COLO829 (cell line): ENCODE data around the gene CAMK2N2.
"Not testable (repeated sequence)": the region's sequence is repeated elsewhere in the genome, so short reads cannot be mapped to it uniquely, and the experiment has no call there.

ENCODE experiments used
- DNase-seq: peaks from one replicate; pipeline ENCODE4 v3.0.0; 2012; ENCODE audit warnings: low spot score

The CAMK2N2 gene

DNA sequence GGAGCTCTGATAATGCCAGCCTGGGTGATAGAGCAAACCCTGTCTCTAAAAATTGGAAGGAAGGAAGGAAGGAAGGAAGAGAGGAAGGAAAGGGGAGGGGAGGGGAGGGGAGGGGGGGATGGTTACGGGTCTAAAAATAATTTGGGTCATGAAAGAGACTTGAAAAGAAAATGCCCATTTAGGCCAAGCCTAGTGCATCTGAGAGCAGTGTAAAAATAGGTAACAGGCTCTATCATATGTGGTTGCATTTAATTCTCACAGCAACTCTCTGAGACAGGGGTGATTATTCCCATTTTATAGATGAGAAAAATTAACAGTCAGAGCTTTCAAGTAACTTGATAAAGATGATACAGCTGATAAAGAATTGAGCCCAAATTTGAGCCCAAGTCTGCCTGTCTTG lies 10.9 kb upstream of the CAMK2N2 start:
- DNase-seq: no peak

DNA sequence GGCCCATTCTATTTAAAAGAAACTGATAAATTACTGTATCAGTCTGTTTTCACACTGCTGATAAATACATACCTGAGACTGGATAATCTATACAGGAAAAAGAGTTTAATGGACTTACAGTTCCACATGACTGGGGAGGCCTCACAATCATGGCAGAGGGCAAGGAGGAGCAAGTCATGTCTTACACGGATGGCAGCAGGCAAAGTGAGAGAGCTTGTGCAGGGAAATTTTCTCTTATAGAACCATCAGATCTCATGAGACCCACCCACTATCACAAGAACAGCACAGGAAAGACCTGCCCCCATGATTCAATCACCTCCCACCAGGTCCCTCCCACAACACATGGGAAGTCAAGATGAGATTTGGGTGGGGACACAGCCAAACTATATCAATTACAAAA lies 5.9 kb upstream of the CAMK2N2 start:
- not testable (repeated sequence) for DNase-seq

DNA sequence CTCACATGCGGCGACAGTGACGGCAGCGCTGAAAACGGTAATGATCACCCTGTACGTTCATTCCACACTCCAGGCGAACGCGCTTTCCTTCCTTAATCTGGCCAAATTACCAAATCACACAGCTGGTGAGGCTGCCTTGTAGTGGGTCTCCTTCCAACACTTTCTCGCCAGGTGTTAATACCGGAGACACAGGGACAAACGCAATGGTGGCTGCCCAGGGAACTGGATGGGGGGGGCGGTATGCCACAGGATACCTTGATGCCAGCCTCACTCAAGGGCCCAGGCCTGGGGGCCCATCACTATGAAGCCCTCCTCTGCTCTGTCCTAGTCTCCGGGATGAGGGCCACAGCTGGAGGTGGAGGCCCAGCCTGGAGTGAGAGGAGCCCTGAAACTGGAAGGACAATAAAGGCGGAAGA lies 1.4 kb upstream of the CAMK2N2 start:
- DNase-seq: no peak

DNA sequence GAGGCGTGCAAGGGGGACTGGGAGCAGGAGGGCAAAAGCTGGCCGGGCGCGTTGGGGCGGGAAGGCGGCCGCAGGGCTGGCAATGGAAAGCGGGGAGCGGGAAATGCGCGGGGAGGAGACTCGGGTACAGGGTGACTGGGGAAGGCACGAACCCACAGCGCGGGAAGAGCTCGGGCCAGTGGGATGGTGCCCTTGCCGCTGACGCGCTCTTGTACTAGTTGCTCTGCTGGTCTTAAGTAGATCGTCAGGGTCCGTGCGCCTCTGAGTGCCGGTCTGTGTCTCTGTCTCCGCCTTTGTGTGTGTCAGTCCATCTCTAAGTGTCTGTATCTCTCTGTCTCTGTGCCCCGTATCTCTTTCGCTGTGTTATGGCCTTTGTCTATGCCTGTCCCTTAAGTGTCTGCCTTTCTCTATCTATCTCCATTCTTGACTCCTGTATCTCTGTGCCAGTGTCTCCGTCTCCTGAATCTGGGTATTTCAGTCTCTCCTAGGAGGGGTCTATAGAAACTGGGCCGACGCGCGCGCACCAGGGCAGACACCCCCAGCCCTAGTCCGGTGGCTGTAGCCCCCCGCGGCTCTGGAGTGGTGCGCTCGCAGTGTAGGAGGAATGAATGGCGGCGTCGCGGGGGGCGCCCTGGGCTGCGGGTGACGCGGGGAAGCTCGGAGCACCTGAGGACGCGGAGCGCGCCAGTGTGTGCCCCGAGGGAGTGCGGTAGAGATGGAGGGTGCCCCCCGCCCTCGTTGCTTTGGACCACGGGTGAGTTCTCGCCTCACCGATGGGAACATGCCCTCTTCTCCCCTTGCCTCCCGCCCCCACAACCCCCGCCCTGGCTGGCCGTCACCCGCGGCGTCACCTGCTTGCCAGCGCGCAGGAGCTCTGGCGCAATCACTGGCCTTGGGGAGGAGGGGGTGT lies 756 bp upstream of the CAMK2N2 start:
- no peak for DNase-seq

DNA sequence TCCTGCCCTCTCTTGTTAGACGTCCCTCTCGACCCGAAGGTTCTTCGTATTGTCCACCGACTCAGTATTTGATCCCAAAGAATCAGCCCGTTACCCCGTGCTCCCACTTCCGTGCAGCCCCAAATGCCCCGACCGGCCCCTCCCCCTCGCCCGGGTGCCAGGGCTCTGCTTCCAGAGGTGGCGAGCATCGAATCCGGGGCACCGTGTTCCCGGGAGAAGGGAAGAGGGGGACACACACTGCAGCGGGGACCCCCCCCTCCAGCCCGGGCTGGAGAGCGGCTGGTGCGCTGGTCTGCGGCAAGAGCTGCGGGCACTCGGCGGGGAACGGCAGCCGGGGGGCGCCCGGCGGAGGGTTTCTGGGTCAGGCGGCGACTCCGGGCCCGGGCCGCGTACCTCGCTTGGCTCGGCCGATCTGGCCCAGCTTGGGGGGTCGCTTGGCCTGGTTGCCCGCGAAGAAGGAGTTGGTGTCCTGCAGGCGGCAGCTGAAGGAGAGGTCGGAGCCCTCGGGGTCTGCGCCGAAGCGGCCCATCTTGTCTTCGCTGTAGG lies 556 bp downstream of the CAMK2N2 start:
- DNase-seq: no peak

DNA sequence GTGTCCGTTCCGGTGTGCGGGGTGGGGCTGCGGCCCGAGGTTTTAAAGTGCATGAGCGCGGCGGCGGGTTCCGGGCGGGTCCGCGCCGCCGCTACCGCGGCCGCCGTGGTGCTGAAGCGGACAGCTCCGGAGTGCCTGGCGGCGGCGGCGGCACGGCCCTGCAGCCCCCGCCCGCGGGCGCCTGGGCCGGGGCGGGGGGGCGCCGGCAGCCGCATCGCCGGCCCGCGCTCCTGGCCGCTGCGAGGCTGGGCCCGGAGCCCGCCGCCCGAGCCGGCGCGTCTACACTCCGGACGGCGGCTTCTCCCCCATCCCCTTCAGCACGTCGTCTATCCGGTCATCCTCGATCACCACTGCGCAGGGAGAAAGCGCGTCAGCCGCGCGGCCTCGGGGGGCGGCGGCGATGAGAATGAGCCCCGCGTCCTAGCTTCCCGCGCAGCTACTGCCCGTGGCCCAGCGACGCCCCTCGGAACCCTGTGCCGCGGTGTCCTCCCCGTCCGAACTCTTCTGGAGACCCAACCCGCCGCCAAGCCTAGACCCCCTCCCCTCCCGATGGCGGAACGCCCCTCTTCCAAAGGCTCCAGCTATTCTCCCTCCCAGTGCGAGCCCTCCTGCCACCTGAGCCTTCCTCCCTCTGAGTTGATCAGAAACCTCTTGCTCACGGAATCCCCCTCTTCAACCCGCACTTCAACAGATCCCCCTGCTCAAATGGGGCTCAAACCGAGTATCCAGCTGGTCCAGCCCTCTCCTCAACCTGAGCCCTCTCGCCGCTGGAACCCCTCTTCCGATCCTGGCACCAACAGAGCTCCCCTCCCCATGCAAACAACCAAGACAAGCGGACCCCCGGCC lies 1.3 kb downstream of the CAMK2N2 start:
- peak; percentile 43 for DNase-seq

DNA sequence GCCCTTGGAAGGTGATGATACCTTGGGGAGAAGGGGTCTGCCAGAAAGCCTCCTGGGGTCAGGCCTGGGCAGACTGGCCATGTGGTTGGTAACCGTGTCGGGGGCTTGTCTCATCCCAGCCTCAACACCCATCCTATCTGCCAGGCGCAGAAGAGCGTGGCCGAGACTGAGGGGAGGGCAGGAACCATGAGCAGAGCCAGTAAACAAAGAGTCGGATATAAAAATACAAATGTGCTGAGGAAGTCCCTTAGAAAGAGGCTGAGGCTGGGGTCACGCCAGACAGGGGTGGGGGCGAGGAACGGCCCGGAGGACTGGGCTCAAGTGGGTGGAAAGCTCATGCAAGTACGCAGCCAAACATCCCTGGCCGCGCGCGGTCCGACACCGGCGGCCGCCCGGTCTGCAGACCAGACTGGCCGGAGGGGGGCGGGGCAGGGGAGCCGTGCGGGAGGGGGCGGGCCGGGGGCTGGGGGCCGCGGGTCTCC lies 1.9 kb downstream of the CAMK2N2 start:
- DNase-seq: no peak

DNA sequence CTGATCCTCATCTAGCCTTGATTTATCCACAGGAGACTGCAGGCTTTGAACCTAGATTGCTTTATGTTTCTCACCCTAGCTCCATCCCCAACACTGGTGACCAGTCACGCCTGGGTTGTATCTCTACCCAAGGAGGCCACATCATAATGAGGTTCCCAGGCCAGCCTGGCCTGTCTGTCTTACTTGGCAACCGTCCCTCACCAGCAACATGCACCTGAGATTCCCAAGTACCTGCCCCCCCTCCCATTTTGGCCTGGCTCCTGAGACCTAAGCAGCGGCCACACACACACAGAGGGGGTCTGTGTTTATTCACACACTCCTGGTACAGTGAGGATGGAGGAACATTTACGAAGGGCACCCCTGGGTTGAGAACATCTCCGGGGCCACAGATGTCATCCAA lies 2.4 kb downstream of the CAMK2N2 start:
- no peak for DNase-seq

DNA sequence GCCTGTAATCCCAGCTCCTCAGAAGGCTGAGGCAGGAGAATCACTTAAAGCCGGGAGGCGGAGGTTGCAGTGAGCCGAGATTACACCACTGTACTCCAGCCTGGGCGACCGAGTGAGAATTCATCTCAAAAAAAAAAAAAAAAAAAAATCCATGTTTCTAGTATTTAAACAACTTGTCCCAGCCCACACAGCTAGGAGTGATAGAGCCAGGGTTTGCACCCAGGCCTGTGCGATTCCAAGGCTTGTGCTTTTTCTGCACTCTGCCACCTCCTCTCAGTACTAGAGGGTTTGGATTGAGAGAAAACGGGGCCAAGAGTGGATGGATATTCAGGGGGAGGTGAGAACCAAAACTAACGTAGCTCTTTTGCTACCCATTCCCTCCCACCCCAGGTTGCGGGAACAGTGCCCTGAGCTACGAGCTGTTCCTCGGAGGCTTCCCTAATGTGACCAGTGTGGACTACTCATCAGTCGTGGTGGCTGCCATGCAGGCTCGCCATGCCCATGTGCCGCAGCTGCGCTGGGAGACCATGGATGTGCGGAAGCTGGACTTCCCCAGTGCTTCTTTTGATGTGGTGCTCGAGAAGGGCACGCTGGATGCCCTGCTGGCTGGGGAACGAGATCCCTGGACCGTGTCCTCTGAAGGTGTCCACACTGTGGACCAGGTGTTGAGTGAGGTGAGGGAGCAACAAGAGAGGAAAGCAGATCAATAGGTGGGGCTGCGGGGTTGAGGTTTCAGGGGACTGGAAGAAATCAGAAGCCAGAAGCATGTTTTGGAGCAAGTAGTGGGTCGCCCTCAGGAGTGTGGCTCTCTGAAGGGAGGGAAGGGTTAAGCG lies 4.1 kb downstream of the CAMK2N2 start:
- DNase-seq: no peak

DNA sequence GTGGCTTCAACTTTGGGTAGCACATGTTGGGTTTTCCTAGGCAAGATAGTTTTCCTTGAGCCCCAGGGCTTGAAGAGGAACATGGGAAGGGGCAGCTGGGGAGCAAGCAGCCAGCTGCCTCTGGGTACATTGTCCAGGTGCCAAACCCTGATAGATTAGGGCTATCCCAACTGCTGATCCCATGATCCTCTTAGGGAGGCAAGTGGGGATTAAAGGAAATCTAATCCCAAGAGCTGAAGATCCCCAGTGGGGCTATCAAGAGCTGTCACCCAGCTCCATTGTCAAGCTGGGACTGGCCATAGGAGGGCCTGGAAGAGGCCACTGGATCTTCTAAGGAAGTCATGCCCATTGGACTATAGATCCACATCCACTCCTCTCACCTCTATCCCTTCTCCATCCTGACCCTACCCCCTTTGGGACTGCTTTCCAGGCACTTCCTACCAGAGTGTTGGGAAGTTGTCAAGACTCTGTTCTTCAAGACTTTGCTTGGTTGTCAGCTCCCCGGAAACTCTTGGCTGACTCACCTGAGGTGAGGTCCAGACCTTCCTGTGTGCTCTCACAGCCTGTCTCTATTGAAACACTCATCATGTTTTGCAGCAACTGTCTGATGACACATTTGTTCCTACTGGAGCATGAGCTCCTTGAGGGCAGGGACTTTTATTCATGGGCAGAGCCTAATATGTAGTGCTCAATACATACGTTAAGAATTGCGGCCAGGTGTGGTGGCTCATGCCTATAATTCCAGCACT lies 5.9 kb downstream of the CAMK2N2 start:
- no peak for DNase-seq

DNA sequence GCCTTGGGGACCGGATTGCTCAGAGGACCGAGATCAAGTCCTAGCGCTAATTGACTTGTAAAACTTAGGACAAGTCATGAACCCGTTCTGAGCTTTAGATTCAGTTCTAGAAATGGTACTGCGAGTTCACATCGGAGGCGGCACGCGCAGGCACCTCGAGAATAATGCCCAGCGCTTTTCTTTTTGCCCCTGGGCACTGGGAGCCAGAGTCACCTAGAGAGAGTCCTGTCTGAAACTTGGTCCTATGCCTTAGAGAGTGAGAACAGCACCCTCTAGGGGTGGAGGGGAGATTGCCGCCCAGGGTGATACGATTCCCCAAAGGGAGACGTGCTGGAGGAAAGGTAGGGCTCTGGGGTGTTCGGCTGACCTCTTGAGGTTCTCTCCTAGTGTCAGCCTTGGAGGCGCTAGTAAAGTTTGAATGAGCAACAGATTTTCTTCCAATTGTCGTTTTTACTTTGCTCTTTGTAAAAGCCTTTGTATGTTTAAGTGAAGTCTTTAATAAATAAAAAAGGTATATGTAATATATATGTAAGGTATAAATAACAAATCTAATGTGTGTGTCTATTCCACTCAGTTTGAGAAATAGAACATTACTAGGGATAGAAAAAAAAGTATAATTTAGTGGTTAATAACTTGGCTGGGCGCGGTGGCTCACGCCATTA lies 11.1 kb downstream of the CAMK2N2 start:
- peak; percentile 94 for DNase-seq

DNA sequence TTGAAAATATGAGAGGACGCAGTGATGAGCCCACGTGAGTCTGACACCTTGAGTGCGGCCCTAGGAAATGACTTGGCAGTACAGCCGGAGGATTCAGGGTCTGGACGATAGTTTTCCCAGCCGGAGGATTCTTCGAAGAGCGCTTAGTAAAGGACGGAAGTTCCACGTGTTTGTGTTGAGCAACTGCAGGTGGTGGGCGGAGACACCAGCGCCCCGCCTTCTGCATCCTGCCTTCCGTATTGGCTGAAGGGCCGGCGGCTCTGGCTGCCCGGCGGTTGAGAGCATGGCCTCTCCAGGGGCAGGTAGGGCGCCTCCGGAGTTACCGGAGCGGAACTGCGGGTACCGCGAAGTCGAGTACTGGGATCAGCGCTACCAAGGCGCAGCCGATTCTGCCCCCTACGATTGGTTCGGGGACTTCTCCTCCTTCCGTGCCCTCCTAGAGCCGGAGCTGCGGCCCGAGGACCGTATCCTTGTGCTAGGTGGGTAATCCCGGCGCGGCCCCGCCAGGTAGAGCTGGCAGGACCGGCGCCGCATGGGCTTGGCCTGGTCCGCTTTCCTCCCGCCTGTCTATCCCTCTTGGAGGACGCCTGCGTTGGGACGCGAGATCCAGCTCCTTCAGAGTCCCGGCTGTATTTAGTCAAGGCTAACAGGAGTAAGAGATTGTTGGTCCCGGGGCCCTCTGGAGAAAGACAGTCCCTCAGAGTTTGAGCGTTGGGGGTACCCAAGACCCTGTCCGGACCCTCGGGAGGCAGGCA lies 11.8 kb downstream of the CAMK2N2 start, which contains the start of gene EEF1AKMT4:
Gene EEF1AKMT4 (plus strand): TSS at position 261 of the 755 bp plus-strand sequence. CDS start 23 bp downstream, at position 284.
- peak; percentile 98 for DNase-seq

DNA sequence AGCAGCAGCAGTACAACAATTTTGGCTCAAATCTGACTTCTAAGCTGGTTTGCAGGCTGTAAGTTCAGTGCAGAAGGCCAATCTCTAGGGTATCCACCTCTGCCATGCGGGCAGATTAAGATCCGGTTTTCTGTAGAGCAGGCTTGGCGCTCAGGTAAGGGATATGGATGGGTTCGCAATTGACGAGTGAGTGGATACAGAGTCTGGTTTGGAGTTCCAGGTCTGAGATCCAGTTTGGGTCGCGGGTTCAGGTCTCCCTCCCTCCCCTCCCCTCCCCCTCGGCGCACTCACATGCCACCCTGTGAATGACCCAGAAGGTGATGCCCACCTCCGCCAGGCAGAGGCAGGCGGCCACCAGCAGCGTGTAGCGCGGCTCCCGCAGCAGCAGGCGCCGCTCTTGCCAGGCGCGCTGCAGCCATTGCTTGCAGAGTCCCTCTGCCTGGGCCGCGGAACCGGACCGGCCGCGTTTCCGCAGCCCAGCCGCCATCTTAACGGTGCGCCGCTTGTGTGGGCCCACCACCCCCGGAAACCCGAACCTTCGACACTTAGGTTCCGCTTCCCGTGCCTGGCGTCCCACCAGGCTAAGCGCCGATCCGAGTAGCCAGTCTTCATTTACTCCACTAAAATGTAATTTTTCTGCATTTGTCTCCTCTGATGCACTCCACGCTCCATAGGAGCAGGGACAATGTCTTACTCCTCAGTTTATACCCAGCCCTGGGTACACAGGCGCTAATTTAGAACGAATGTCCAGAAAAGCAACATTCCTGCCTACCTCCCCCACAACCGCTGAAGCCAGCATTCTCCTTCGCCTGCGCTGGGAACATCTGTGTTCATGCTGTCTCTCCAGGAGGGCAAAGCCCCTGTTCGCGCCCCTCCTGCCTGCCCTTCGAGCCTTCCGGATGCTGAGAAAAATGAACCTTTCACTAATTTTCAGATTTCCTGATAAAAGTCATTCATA lies 12.6 kb downstream of the CAMK2N2 start, which contains the start of gene ALG3:
Gene ALG3 (minus strand): TSS at position 509 of the 958 bp plus-strand sequence. CDS start 22 bp downstream, at position 487.
- peak; percentile 86 for DNase-seq

DNA sequence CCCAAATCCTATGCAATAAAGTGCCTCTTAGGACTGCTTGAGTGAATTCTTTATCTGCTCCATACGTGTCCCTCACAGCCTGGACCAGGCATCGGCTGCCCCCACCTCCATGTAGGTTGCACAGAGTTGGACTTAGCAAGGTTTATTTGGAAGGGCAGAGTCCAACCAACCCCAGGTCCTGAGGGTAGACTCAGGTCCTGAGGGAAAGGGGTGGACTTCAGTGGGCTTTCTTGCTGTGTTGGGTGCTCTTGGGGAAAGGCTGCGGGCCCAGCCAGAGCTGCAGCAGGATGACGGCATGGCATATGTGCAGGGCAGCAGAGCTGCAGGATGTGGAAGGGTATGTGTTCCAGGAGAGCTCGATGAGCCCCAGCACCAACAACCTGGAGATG lies 19.1 kb downstream of the CAMK2N2 start:
- no peak for DNase-seq

DNA sequence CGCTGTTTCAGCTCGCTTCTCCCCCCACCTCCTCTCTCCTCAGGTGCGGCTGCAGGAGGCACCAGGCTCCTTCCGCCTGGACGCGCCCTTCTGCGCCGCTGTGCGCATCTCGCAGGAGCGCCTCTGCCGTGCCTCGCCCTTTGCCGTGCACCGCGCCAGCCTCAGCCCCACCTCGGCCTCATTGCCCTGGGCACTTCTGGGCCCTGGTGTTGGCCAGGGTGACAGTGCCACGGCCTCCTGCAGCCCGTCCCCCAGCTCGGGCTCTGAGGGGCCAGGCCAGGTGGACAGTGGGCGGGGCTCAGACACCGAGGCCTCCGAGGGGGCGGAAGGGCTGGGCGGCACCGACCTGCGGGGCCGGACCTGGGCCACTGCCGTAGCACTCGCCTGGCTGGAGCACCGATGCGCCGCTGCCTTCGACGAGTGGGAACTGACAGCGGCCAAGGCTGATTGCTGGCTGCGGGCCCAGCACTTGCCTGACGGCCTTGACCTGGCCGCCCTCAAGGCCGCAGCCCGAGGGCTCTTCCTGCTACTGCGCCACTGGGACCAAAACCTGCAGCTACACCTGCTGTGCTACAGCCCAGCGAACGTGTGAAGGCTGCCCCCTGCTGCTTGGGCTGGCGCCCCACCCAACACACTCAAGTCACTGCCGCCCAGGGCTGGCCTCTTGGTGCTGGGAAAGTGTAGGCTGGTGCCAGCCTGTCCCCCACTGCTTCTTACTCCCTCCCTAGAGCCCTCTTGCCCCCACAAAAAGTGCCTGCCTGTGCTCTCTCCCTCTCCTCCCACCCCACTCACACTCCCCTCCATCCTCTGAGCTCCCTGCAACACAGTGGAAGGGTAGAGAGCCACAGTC lies 19.7 kb downstream of the CAMK2N2 start:
- DNase-seq: no peak

DNA sequence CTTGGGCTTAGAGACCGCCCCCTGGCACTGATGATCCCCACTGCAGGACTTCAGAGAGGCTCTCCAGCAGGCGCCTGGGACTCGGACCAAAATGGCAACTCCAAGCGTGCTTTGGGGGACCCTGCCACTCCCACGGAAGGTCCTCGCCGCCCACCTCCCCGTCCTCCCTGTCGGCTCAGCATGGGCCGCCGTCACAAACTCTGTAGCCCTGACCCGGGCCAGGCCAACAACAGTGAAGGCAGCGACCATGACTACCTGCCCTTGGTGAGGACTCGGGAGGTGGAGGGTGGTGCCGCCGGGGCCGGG lies 20.3 kb downstream of the CAMK2N2 start:
- DNase-seq: no peak

DNA sequence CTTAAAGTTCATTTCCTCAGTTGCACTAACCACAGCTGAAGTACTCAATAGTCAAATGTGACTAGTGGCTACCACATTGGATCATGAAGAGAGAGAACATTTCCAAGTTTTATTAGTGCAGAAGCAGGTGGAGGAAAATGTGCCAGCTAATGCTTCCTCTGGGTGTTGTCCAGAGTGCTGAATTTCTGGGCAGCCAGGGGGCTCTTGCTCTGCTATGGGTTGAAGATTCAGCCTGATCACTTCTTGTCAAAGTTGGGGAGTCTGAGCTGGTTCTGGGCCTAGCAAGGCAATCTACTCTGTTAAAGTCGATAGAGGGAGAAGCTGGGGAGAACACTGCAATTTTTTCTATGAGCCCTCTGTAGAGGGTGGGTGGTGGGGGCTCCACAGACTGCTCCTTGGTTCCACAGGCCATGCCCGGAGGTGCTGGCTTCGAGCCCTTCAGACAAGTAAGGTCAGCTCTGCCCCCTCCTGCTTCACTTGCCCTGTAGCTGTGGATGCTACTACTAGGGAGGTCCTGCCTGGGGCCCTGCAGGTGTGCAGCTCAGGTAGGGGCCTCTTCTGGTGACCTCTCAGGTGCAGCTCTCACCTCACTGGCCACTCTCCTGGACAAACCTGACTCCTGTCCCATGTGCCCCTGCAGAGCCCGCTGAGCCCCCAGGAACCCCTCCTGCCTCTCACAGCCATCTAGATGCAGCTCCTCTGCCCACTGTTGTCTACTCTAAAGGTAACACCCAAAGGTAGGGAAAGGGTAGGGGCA lies 20.8 kb downstream of the CAMK2N2 start:
- DNase-seq: no peak
